CD4-positive, alpha-beta T cell treated with Interleukin-15 for 1 hour (primary cell): ENCODE data around the gene ANKRD42.

Experiments
- DNase-seq: peaks from one replicate; pipeline ENCODE4 v3.0.0-alpha.2; 2020

The ANKRD42 gene

GRCh38 chr11:83293457-83293774 is 99.9 kb downstream of the ANKRD42 start:
- DNase-seq, result no peak

GRCh38 chr11:83294208-83294607 is 100.7 kb downstream of the ANKRD42 start:
- DNase-seq, result no peak
